ENCODE results near the gene KLHL10. TPM values are rescaled to one million over a fixed set of nuclear protein-coding genes. Genes with fewer than 3 reads are reported as not detected.
A peak's percentile ranks its signal among the peaks of the same experiment; 100 is the strongest.

The KLHL10 gene
- total and polyA plus RNA-seq, 2 of the 13 experiments (the other 11 are each of a cell fraction or from before 2014, with no cell fraction given), result 0.04 to 0.08 TPM

DNA sequence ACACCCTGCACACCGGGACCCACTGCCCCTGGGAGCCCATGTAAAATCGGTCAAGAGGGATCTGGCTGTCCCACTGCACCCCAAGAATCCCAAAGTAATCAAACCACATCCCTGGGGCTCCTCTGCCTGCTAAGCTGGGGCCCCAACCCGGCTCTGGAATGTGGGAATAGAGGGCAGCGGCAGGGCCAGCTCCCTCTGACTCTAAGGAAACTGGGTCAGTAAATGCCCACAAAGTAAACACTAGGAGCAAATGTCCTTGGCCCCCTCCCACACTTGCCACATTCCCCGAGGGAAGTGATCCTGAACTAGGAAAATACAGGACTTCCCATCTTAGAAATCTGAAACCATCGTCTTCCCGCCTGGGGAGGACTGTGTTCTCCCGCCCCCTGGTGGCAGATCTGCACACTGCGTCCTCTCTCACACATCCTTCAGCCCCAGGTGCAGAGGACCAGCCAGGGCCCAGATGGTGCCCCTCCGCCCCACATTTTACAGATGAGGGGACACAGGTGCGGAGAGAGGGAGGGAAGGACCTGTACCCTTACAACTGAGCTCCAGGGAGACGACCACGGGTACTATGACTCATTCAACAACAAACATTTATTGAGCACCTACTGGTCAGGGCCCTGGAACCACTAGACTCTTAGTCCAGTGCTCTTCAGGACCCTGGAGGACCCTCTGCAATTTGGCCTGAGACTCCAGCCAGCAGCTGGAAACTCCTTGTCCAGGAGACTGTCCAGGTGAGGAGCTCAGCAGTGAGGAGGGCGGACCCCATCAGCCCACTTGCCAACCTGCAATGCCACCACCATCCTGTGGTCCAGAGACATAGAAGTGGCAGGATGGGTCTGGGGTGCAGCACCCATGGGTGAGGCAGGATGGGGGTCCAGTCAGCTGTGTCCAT, 36.0 kb upstream of the KLHL10 start:
- H3K4me1 ChIP-seq (ENCODE audit: insufficient read depth, low read length), result peaks cover 30% of the 10 kb centered on the region
- no peaks in the 10 kb centered on the region for H3K79me2 ChIP-seq (ENCODE audit: insufficient read depth, low read length)
- H3K4me2 ChIP-seq (ENCODE audit: low read depth, low read length), result peak overlapping the region; percentile 79
- intact Hi-C loops (cut with micrococcal nuclease; ENCODE audit: unreplicated experiment), result loop anchor here (1.0 kb wide), 2 partner anchors 24 to 63 kb away; no protein-coding TSS in a partner anchor
- WGBS (ENCODE audit: low lambda C conversion rate), result 10% methylated on average over 13 of the region's 14 CpGs
- no peak overlapping the region for H2AFZ ChIP-seq (ENCODE audit: low read length)
- no peaks in the 10 kb centered on the region for H4K20me1 ChIP-seq (ENCODE audit: insufficient read depth, low read length)
- no peaks in the 10 kb centered on the region for H3K27me3 ChIP-seq (ENCODE audit: control insufficient read depth in 1 of 2, insufficient read depth in 2 of 2, low read length in 2 of 2)
- no peaks in the 10 kb centered on the region for H3K9me3 ChIP-seq (ENCODE audit: low read length)
- H3K27ac ChIP-seq (ENCODE audit: extremely low read length, insufficient read depth, low read length), result no peak overlapping the region
- POLR2A ChIA-PET, result interaction anchor here (1.0 to 7.9 kb wide), 15 partner anchors 10 to 158 kb away, joined by 3 to 86 read pairs (median 6); partner anchors contain the start of genes FKBP10, JUP, ODAD4 and P3H4
- DNase-seq (ENCODE audit: low spot score), result peak; percentile 68
- ATAC-seq, result peak; percentile 73
- peaks cover 2 to 6% of the 10 kb centered on the region in 2 experiments; a peak in 1 of 5 replicates for H3K36me3 ChIP-seq (replicated peaks in 1 of 2; ENCODE audit: control insufficient read depth in 1 of 2, insufficient read depth in 2 of 2, low read length in 2 of 2)
- peak; percentile 94 for FAIRE-seq
- H3K9ac ChIP-seq (ENCODE audit: insufficient read depth, low read depth, low read length), result no peak overlapping the region
- in situ Hi-C loops (cut with HindIII; ENCODE audit: extremely low pct_ligation_motif_present, low pct_unique_long_range_greater_than_20kb), result loop anchor here (5.0 kb wide), 1 partner anchor 64 kb away; no protein-coding TSS in a partner anchor
- CTCF ChIA-PET (ENCODE audit: low intra/inter-chr PET ratio, low total read pairs), result interaction anchor here (0.8 to 3.8 kb wide), 4 partner anchors 15 to 63 kb away, joined by 3 to 97 read pairs (median 4); partner anchors contain the start of gene JUP
- BruUV-seq (replicated peaks), result no TSS peak
- H3K4me3 ChIP-seq (replicated peaks in 1 of 3; ENCODE audit: insufficient read depth in 1 of 3, low read depth in 2 of 3, low read length in 3 of 3), result peak overlapping the region in 2 of 3 experiments; percentile 5 to 63; a peak in 3 of 6 replicates
- TF ChIP-seq, protein P1, sequence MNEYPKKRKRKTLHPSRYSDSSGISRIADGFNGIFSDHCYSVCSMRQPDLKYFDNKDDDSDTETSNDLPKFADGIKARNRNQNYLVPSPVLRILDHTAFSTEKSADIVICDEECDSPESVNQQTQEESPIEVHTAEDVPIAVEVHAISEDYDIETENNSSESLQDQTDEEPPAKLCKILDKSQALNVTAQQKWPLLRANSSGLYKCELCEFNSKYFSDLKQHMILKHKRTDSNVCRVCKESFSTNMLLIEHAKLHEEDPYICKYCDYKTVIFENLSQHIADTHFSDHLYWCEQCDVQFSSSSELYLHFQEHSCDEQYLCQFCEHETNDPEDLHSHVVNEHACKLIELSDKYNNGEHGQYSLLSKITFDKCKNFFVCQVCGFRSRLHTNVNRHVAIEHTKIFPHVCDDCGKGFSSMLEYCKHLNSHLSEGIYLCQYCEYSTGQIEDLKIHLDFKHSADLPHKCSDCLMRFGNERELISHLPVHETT (CRISPR knock-in tag; conservative IDR thresholded peaks at IDR 0.05), result no peak
- TF ChIP-seq HDAC6 (IDR thresholded peaks at IDR 0.05; ENCODE audit: low read depth, low read length) (no peak), ADNP (CRISPR knock-in tag; IDR thresholded peaks at IDR 0.05) (no peak), PTBP1 (IDR thresholded peaks at IDR 0.05; ENCODE audit: low read depth, low read length, poor library complexity, severe bottlenecking) (peak; percentile 52), CHD4 (IDR thresholded peaks at IDR 0.05; ENCODE audit: borderline replicate concordance, low read length) (no peak), ZNF83 (CRISPR knock-in tag; IDR thresholded peaks at IDR 0.05; ENCODE audit: borderline replicate concordance) (0 out of 2 replicates have a peak, but pooled peaks have one; percentile 48), HDAC2 (CRISPR knock-in tag; IDR thresholded peaks at IDR 0.05) (no peak; the same call in 1 of the 2 replicates), IRF2 (CRISPR knock-in tag; IDR thresholded peaks at IDR 0.05) (peak; percentile 77; the same call in 1 of the 2 replicates), MYNN (CRISPR knock-in tag; IDR thresholded peaks at IDR 0.05; ENCODE audit: low read depth) (0 out of 2 replicates have a peak, but pooled peaks have one; percentile 8), IRX3 (CRISPR knock-in tag; IDR thresholded peaks at IDR 0.05; ENCODE audit: borderline replicate concordance, low read depth) (no peak), ZNF703 (CRISPR knock-in tag; IDR thresholded peaks at IDR 0.05; ENCODE audit: borderline replicate concordance) (no peak), HOXD1 (CRISPR knock-in tag; IDR thresholded peaks at IDR 0.05) (no peak)
- TF ChIP-seq, protein P2, sequence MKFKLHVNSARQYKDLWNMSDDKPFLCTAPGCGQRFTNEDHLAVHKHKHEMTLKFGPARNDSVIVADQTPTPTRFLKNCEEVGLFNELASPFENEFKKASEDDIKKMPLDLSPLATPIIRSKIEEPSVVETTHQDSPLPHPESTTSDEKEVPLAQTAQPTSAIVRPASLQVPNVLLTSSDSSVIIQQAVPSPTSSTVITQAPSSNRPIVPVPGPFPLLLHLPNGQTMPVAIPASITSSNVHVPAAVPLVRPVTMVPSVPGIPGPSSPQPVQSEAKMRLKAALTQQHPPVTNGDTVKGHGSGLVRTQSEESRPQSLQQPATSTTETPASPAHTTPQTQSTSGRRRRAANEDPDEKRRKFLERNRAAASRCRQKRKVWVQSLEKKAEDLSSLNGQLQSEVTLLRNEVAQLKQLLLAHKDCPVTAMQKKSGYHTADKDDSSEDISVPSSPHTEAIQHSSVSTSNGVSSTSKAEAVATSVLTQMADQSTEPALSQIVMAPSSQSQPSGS (CRISPR knock-in tag; IDR thresholded peaks at IDR 0.05), result peak; percentile 62
- TF ChIP-seq, protein P3, sequence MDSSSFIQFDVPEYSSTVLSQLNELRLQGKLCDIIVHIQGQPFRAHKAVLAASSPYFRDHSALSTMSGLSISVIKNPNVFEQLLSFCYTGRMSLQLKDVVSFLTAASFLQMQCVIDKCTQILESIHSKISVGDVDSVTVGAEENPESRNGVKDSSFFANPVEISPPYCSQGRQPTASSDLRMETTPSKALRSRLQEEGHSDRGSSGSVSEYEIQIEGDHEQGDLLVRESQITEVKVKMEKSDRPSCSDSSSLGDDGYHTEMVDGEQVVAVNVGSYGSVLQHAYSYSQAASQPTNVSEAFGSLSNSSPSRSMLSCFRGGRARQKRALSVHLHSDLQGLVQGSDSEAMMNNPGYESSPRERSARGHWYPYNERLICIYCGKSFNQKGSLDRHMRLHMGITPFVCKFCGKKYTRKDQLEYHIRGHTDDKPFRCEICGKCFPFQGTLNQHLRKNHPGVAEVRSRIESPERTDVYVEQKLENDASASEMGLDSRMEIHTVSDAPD (CRISPR knock-in tag; IDR thresholded peaks at IDR 0.05), result no peak
- TF ChIP-seq, protein P4, sequence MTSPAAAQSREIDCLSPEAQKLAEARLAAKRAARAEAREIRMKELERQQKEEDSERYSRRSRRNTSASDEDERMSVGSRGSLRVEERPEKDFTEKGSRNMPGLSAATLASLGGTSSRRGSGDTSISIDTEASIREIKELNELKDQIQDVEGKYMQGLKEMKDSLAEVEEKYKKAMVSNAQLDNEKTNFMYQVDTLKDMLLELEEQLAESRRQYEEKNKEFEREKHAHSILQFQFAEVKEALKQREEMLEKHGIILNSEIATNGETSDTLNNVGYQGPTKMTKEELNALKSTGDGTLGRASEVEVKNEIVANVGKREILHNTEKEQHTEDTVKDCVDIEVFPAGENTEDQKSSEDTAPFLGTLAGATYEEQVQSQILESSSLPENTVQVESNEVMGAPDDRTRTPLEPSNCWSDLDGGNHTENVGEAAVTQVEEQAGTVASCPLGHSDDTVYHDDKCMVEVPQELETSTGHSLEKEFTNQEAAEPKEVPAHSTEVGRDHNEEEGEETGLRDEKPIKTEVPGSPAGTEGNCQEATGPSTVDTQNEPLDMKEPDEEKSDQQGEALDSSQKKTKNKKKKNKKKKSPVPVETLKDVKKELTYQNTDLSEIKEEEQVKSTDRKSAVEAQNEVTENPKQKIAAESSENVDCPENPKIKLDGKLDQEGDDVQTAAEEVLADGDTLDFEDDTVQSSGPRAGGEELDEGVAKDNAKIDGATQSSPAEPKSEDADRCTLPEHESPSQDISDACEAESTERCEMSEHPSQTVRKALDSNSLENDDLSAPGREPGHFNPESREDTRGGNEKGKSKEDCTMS (CRISPR knock-in tag; conservative IDR thresholded peaks at IDR 0.05), result no peak
